GM21737 (cell line): ENCODE data around the gene HSPG2.
"Not testable (repeated sequence)": the region's sequence is repeated elsewhere in the genome, so short reads cannot be mapped to it uniquely, and the experiment has no call there.

Experiments
- ATAC-seq: cut with Tn5 transposase; IDR thresholded peaks from one replicate; pipeline ENCODE4 v1.9.1; 2021; ENCODE audit warnings: mild to moderate bottlenecking, moderate library complexity; ENCODE audit not compliant: unreplicated experiment

Gene HSPG2

GRCh38 chr1:21937034-21937371 is at the start of gene HSPG2:
TSS of gene HSPG2 (minus strand) at chr1:21937310. CDS start at chr1:21937217, 93 bp downstream.
- no peak for ATAC-seq

- ATAC-seq = not testable (repeated sequence)
Measured at GRCh38 chr1:21986386-21986785, 49.3 kb upstream of the HSPG2 start.

- ATAC-seq = not testable (repeated sequence)
Measured at GRCh38 chr1:21985893-21986292, 48.8 kb upstream of the HSPG2 start.

GRCh38 chr1:21983539-21983938 is 46.4 kb upstream of the HSPG2 start:
- not testable (repeated sequence) for ATAC-seq

- not testable (repeated sequence) for ATAC-seq
Measured at GRCh38 chr1:21982122-21982521, 45.0 kb upstream of the HSPG2 start.

- ATAC-seq = not testable (repeated sequence)
Measured at GRCh38 chr1:21981253-21981652, 44.1 kb upstream of the HSPG2 start.

- ATAC-seq = not testable (repeated sequence)
Measured at GRCh38 chr1:21980515-21981220, 43.6 kb upstream of the HSPG2 start.

- not testable (repeated sequence) for ATAC-seq
Measured at GRCh38 chr1:21978209-21978608, 41.1 kb upstream of the HSPG2 start.

GRCh38 chr1:21976703-21977239 is 39.7 kb upstream of the HSPG2 start, which contains the start of gene CELA3B:
TSS of gene CELA3B (plus strand) at chr1:21977022. CDS start at chr1:21977040, 18 bp downstream.
- ATAC-seq = not testable (repeated sequence)

GRCh38 chr1:21975296-21975695 is 38.2 kb upstream of the HSPG2 start:
- ATAC-seq = not testable (repeated sequence)

- not testable (repeated sequence) for ATAC-seq
Measured at GRCh38 chr1:21974699-21975098, 37.6 kb upstream of the HSPG2 start.

- not testable (repeated sequence) for ATAC-seq
Measured at GRCh38 chr1:21973948-21974347, 36.8 kb upstream of the HSPG2 start.

GRCh38 chr1:21972973-21973441 is 35.9 kb upstream of the HSPG2 start:
- not testable (repeated sequence) for ATAC-seq

- ATAC-seq = not testable (repeated sequence)
Measured at GRCh38 chr1:21970523-21970922, 33.4 kb upstream of the HSPG2 start.

GRCh38 chr1:21969066-21969465 is 32.0 kb upstream of the HSPG2 start:
- not testable (repeated sequence) for ATAC-seq

GRCh38 chr1:21967216-21967615 is 30.1 kb upstream of the HSPG2 start:
- ATAC-seq = not testable (repeated sequence)

- no peak for ATAC-seq
Measured at GRCh38 chr1:21966247-21967000, 29.3 kb upstream of the HSPG2 start.

GRCh38 chr1:21963477-21964217 is 26.5 kb upstream of the HSPG2 start:
- no peak for ATAC-seq

- no peak for ATAC-seq
Measured at GRCh38 chr1:21961799-21962198, 24.7 kb upstream of the HSPG2 start.

- no peak for ATAC-seq
Measured at GRCh38 chr1:21961337-21961736, 24.2 kb upstream of the HSPG2 start.
